Neural crest cell (in vitro differentiated cells): ENCODE results near the gene KCNIP4. TPM values are rescaled to one million over a fixed set of nuclear protein-coding genes. Genes with fewer than 3 reads are reported as not detected.

Experiments
- DNase-seq: peaks from one replicate; pipeline ENCODE4 v3.0.0; 2021; ENCODE audit warnings: low read depth, mixed read lengths, low spot score
- H3K27ac Mint-ChIP-seq: one replicate; pipeline ENCODE4 v1.8.0; 2021; ENCODE audit warnings: mild to moderate bottlenecking, mixed read lengths; ENCODE audit not compliant: unreplicated experiment
- H3K27me3 Mint-ChIP-seq: 2 replicates; pipeline ENCODE4 v1.8.0; 2021; ENCODE audit warnings: low read depth, mild to moderate bottlenecking, mixed read lengths
- H3K36me3 Mint-ChIP-seq: 2 replicates; pipeline ENCODE4 v1.8.0; 2021; ENCODE audit warnings: low read depth, mild to moderate bottlenecking, mixed read lengths
- H3K4me1 Mint-ChIP-seq: 2 replicates; pipeline ENCODE4 v1.8.0; 2021; ENCODE audit warnings: mixed read lengths
- H3K4me3 Mint-ChIP-seq: one replicate; pipeline ENCODE4 v1.8.0; 2021; ENCODE audit warnings: mild to moderate bottlenecking, mixed read lengths
- H3K9me3 Mint-ChIP-seq: 2 replicates; pipeline ENCODE4 v1.8.0; 2021; ENCODE audit warnings: mixed read lengths
- CTCF ChIP-seq: fragments of 200-600 bp; sonication (generic); conservative IDR thresholded peaks from 2 replicates; pipeline ENCODE4 v1.5.0; 2021; ENCODE audit warnings: antibody characterized with exemption, mild to moderate bottlenecking
- total RNA-seq: library from RNA; stranded (reverse); gene quantifications from 2 replicates; pipeline ENCODE4 v1.2.1, GENCODE V29; 2021

KCNIP4 gene
- total RNA-seq, 1 donor from 2014 or later: 0.33 TPM

DNA sequence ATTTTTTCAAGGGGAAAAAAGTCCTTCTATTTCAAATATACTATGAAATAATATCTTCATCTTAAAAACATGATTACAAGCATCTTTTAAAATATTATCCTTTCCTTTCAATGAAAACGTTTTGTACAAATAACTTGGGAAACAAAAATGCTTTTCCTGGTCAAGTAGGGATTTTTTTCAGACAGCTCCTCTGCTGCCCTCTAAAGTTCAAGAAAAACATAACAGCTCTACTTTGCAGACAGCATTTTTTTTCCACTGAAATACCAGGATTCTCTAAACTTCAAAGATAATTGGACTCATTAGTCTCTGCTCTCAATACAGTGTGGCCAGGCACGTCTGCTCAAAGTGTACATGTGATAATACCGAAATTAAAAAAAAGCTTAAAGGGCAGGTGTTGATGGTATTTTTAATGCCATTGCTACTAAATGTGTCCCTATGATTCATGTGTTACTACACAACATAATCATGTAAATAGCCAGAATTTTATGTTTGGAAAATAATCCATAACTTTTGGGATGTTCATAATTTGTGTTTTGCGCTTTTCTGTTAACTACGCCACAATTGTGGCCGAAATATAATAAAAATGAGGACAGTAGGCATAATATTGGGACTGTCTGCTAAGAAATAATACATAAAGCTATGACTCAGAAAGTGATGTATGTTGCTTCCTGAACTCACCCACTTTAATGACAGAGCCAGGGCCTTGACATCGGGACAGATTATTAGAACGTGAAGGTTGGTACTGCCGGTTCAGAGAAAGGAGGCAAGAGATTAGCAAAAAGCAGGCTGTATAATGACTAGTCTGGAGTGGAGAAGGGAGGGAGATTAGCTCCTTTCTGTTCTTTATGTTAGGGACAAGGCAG lies 478.9 kb downstream of the KCNIP4 start:
- TF ChIP-seq CTCF: peak; percentile 80
- H3K36me3 Mint-ChIP-seq: no peaks in the 10 kb centered on the region
- H3K27me3 Mint-ChIP-seq: peaks cover 60% of the 10 kb centered on the region
- no peak overlapping the region for H3K4me3 Mint-ChIP-seq
- no peaks in the 10 kb centered on the region for H3K9me3 Mint-ChIP-seq
- no peak overlapping the region for H3K27ac Mint-ChIP-seq
- no peak for DNase-seq
- H3K4me1 Mint-ChIP-seq: no peaks in the 10 kb centered on the region

DNA sequence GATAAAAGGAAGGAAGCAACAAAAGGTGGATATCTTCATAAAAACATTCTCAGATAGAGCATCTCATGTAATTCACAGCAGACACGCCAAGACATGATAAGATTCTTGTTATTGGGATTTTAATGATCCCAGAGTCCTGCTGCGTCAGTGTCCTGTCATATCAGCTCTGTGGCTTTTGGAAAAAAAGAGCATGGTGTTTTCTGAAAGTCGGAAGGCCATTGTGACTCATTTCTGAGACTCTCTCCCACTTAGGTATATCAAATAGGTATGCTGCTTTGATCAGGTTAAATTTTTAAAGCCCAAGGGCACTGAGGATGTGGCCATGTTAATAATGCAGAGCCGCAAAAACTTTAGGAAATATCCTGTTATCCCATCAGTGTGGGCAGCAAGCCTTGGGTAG lies 481.0 kb downstream of the KCNIP4 start:
- Mint-ChIP-seq H3K4me1 (no peaks in the 10 kb centered on the region), H3K27ac (no peak overlapping the region), H3K36me3 (no peaks in the 10 kb centered on the region), H3K9me3 (no peaks in the 10 kb centered on the region), H3K4me3 (no peak overlapping the region), H3K27me3 (peaks cover 41% of the 10 kb centered on the region)
- no peak for TF ChIP-seq CTCF
- no peak for DNase-seq

DNA sequence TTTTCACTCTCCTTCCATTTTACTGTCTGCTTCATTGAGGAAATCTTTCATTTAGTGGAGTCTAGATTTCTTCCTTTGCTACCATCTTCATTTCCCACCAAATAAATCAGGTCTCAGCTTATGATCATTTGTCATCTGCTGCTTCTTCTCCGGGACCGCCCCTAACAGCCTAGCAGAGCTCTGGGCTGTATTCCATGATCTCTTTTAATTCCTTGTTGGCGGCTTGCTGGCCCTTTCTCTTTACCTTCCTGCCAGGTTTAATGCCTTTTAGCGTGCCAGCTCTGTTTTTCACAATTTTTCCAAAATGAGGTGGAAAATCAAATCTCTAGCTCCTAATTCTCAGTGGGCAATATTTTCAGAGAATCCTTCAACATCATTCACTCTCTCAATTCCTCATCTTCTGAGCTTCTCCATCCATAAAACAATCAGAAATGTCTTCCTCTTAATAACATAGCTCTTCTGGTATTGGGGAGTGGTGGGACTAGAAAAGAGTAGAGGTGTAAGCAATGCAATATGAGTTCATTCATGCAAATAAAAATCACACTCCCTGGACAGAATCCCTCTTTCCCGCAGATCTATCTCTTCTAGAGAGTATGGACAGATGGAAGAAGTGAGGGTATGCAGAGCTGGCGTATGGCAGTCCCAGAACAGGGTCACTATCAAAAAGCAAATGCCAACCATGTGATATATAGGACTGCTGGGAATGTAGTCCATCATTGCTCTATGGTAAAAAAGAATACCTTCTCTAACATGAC lies 491.3 kb downstream of the KCNIP4 start:
- H3K27ac Mint-ChIP-seq: no peak overlapping the region
- H3K27me3 Mint-ChIP-seq: peaks cover 12% of the 10 kb centered on the region
- DNase-seq: no peak
- H3K4me3 Mint-ChIP-seq: no peak overlapping the region
- H3K9me3 Mint-ChIP-seq: peaks cover 3% of the 10 kb centered on the region
- H3K4me1 Mint-ChIP-seq: no peaks in the 10 kb centered on the region
- H3K36me3 Mint-ChIP-seq: no peaks in the 10 kb centered on the region
- no peak for TF ChIP-seq CTCF

- no peak for TF ChIP-seq CTCF
- Mint-ChIP-seq H3K4me1 (no peaks in the 10 kb centered on the region), H3K4me3 (no peak overlapping the region), H3K27me3 (peaks cover 24% of the 10 kb centered on the region), H3K27ac (no peak overlapping the region), H3K9me3 (no peaks in the 10 kb centered on the region), H3K36me3 (no peaks in the 10 kb centered on the region)
- no peak for DNase-seq
These were observed 493.7 kb downstream of the KCNIP4 start for GRCh38 chr4:21454831-21455230.

DNA sequence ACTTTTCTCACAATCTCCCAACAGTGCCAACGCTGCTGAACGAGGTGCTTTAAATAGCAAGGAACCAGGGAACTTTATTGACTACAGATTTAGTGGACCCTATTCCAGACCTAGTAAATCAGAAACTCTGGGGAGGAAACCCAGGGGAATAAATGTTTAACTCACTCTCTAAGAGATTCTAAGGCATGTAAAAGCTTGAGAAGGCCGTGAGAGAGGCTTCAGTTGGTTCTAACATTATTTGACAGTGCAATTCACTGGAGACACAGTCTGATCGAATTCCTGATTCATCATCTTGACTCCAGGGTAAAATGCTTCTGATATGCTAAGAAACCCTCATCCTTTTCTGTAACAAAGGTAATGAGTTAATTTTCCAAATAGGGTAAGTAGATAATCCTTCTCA lies 494.4 kb downstream of the KCNIP4 start:
- Mint-ChIP-seq H3K9me3 (no peaks in the 10 kb centered on the region), H3K27ac (no peak overlapping the region), H3K27me3 (peaks cover 26% of the 10 kb centered on the region), H3K4me3 (no peak overlapping the region), H3K4me1 (no peaks in the 10 kb centered on the region), H3K36me3 (no peaks in the 10 kb centered on the region)
- no peak for TF ChIP-seq CTCF
- DNase-seq: no peak
